Neural cell (in vitro differentiated cells): ENCODE measurements around the gene ADAP1. TPM values are rescaled to one million over a fixed set of nuclear protein-coding genes. Genes with fewer than 3 reads are reported as not detected.

Experiments used
- H2AFZ ChIP-seq: fragments of 200-600, 300-800 bp; sonication (generic), shearing (Covaris generic); 2 replicates; pipeline ENCODE4 v1.6.0; 2014; ENCODE audit warnings: low read depth, mild to moderate bottlenecking, antibody characterized with exemption, low read length, moderate library complexity
- H3F3A ChIP-seq: fragments of 200-600 bp; shearing (Covaris generic); 2 replicates; pipeline ENCODE4 v1.6.1; 2016; ENCODE audit warnings: mild to moderate bottlenecking, moderate library complexity, mixed read lengths, antibody characterized with exemption, low read length; ENCODE audit not compliant: insufficient read depth, poor library complexity, severe bottlenecking
- H3K27ac ChIP-seq: fragments of 200-600, 300-800 bp; sonication (generic), shearing (Covaris generic); 2 replicates; pipeline ENCODE4 v1.5.1; 2014; ENCODE audit warnings: mild to moderate bottlenecking, low read length, moderate library complexity
- H3K27me3 ChIP-seq: fragments of 300-800, 200-600 bp; sonication (generic), shearing (Covaris generic); 2 replicates; pipeline ENCODE4 v1.6.0; 2014; ENCODE audit warnings: mild to moderate bottlenecking, low read depth, low read length, moderate library complexity; ENCODE audit not compliant: insufficient read depth
- H3K36me3 ChIP-seq: fragments of 300-800, 200-600 bp; sonication (generic), shearing (Covaris generic); 2 replicates; pipeline ENCODE4 v1.5.1; 2014; ENCODE audit warnings: mild to moderate bottlenecking, antibody characterized with exemption, low read length, moderate library complexity; ENCODE audit not compliant: insufficient read depth
- H3K4me2 ChIP-seq: fragments of 300-800, 200-600 bp; sonication (generic), shearing (Covaris generic); 2 replicates; pipeline ENCODE4 v1.6.0; 2014; ENCODE audit warnings: mild to moderate bottlenecking, low read length
- H3K4me3 ChIP-seq: fragments of 300-800, 200-600 bp; sonication (generic), shearing (Covaris generic); 2 replicates; pipeline ENCODE4 v1.5.1; 2014; ENCODE audit warnings: mild to moderate bottlenecking, low read length, moderate library complexity
- H3K79me2 ChIP-seq: fragments of 200-600 bp; shearing (Covaris generic); replicated peaks from 2 replicates; pipeline ENCODE4 v1.6.0; 2014; ENCODE audit warnings: mild to moderate bottlenecking, low read length, moderate library complexity; ENCODE audit not compliant: insufficient read depth
- H3K9ac ChIP-seq: fragments of 300-800, 200-600 bp; sonication (generic), shearing (Covaris generic); 2 replicates; pipeline ENCODE4 v1.6.1; 2016; ENCODE audit warnings: mild to moderate bottlenecking, low read length, mixed read lengths
- H3K9me2 ChIP-seq: fragments of 200-600 bp; shearing (Covaris generic); 2 replicates; pipeline ENCODE4 v1.6.1; 2016; ENCODE audit warnings: mild to moderate bottlenecking, low read length, mixed read lengths; ENCODE audit not compliant: insufficient read depth
- H3K9me3 ChIP-seq: fragments of 200-600, 300-800 bp; sonication (generic), shearing (Covaris generic); 2 replicates; pipeline ENCODE4 v1.6.1; 2016; ENCODE audit warnings: mild to moderate bottlenecking, mixed run types, low read length, moderate library complexity, mixed read lengths
- H4K20me1 ChIP-seq: fragments of 200-600 bp; shearing (Covaris generic); 2 replicates; pipeline ENCODE4 v1.6.1; 2016; ENCODE audit warnings: mild to moderate bottlenecking, mixed run types; ENCODE audit not compliant: insufficient read depth
- CTCF ChIP-seq: fragments of 450-650 bp; IDR thresholded peaks from 2 replicates; pipeline ENCODE4 v1.5.1; 2014; ENCODE audit warnings: antibody characterized with exemption, mild to moderate bottlenecking, moderate library complexity; ENCODE audit not compliant: poor library complexity, severe bottlenecking
- EP300 ChIP-seq: fragments of 450-650 bp; conservative IDR thresholded peaks from 2 replicates; pipeline ENCODE4 v1.6.1; 2014; ENCODE audit warnings: antibody characterized with exemption, mild to moderate bottlenecking, moderate library complexity; ENCODE audit not compliant: poor library complexity, severe bottlenecking
- EZH2 ChIP-seq: fragments of 200-600, 300-800 bp; shearing (Covaris generic), sonication (generic); IDR thresholded peaks from 2 replicates; pipeline ENCODE4 v1.6.1; 2014; ENCODE audit warnings: antibody characterized with exemption, low read length, borderline replicate concordance, mild to moderate bottlenecking; ENCODE audit not compliant: insufficient read depth, poor library complexity, severe bottlenecking
- MXI1 ChIP-seq: fragments of 450-650 bp; conservative IDR thresholded peaks from 2 replicates; pipeline ENCODE4 v1.6.1; 2014; ENCODE audit warnings: antibody characterized with exemption, mild to moderate bottlenecking; ENCODE audit not compliant: poor library complexity, severe bottlenecking
- POLR2AphosphoS5 ChIP-seq: IDR thresholded peaks from 2 replicates; pipeline ENCODE4 v1.6.1; 2012
- RAD21 ChIP-seq: fragments of 450-650 bp; conservative IDR thresholded peaks from 2 replicates; pipeline ENCODE4 v1.6.1; 2014; ENCODE audit warnings: antibody characterized with exemption, mild to moderate bottlenecking, moderate library complexity
- REST ChIP-seq: IDR thresholded peaks from 2 replicates; pipeline ENCODE4 v1.6.1; 2012; ENCODE audit warnings: borderline replicate concordance
- SMC3 ChIP-seq: fragments of 450-650 bp; conservative IDR thresholded peaks from 2 replicates; pipeline ENCODE4 v1.6.1; 2014; ENCODE audit warnings: antibody characterized with exemption, mild to moderate bottlenecking, moderate library complexity; ENCODE audit not compliant: poor library complexity
- TAF1 ChIP-seq: IDR thresholded peaks from 2 replicates; pipeline ENCODE4 v1.6.1; 2012; ENCODE audit warnings: low read depth
- polyA plus RNA-seq: library from polyadenylated mRNA; depleted of rRNA; stranded (reverse); fragments of >200 nt; gene quantifications from 2 replicates; pipeline ENCODE4 v1.2.3, GENCODE V29; 2014

ADAP1 gene
- polyA plus RNA-seq, 1 donor from 2014 or later = 76.8 TPM

- TF ChIP-seq REST (no peak), RAD21 (no peak), MXI1 (no peak)
Measured at GRCh38 chr7:918441-919113, 35.9 kb downstream of the ADAP1 start (continued).

- no peak overlapping the region for H3K9ac ChIP-seq
- no peak overlapping the region for H3K4me2 ChIP-seq
- no peak overlapping the region for H2AFZ ChIP-seq
- no peak for TF ChIP-seq EZH2
- no peak for TF ChIP-seq SMC3
- no peak for TF ChIP-seq REST
- TF ChIP-seq MXI1 = no peak
- no peak for TF ChIP-seq TAF1
- no peak for TF ChIP-seq CTCF
- TF ChIP-seq POLR2AphosphoS5 = no peak
- TF ChIP-seq EP300 = no peak
- no peak for TF ChIP-seq RAD21
- no peaks in the 10 kb centered on the region for H3K9me2 ChIP-seq
- no peaks in the 10 kb centered on the region for H3K9me3 ChIP-seq
- no peaks in the 10 kb centered on the region for H3K27me3 ChIP-seq
- no peaks in the 10 kb centered on the region for H4K20me1 ChIP-seq
- no peak overlapping the region for H3K27ac ChIP-seq
- H3K36me3 ChIP-seq = no peaks in the 10 kb centered on the region
- H3K79me2 ChIP-seq = no peaks in the 10 kb centered on the region
- H3F3A ChIP-seq = no peaks in the 10 kb centered on the region
- no peak overlapping the region for H3K4me3 ChIP-seq
Measured at GRCh38 chr7:918118-918425, 36.4 kb downstream of the ADAP1 start.
